ENCODE results near the gene GATAD1.
"Not testable (repeated sequence)": the region's sequence is repeated elsewhere in the genome, so short reads cannot be mapped to it uniquely, and the experiment has no call there.

The GATAD1 gene

DNA sequence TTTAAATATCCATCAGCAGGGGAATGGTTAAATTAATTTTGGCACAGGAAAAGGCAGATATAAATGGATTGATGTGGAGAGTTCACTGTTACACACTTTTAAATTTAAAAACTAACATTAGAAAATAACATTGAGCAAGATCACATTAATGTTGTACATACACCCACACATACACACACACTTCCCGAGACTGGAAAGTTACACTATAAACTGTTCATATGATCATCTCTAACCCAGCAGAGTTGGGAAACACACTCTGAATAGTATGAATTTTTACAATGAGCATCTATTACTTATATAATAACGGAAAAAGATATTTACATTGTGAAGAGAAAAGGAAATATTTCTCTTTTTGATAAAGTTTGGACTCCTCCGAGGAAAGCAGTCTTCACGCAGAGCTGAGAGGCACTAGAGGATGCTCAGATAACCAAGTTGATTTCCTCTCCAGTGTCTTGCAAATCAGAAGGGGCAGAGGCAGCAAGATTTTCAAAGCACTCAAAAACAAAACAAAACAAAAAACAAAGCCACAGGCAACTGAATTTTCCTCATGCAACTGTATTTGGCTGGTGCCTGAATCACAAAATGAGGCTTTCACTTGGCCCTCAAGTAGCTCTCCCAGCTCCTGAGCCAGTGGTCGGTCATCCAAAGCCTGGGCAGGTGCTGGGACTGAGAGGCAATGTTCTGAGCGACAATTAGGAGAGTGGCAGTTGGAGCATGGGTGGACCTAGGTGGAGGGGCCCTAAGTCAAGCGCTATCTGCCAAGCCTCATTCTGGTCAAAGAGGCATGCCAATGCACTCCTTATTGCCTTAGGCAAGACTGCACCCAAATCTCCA lies 10.5 kb upstream of the GATAD1 start:
- no peak for DNase-seq (ENCODE audit: low read depth in 2 of 2)

DNA sequence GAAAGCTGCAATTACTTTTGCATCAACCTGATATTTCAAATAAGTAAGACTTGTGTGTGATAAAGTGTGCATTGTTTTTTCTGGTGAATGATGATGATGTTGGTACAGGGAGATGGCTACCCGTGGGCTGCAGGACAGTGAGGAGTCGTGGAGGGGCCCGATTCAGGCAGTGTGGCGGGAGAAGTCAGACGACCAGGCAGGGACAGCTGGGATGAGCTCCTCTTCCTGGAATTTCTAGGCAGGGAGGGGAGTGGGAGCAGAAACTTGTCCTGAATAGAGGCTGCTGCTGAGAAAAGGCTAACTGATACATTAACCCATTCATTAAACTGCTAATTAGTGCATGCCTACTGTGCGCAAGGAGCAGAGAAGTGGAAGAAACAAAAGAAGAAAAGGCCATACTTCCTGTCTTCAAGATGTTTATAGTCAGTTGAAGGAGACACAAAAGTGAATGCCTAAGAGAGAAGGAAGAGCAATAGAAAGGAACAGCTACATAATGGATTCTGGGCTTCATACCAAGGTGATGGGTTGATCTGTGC lies 9.3 kb upstream of the GATAD1 start:
- no peak for DNase-seq (ENCODE audit: low read depth in 2 of 2)

DNA sequence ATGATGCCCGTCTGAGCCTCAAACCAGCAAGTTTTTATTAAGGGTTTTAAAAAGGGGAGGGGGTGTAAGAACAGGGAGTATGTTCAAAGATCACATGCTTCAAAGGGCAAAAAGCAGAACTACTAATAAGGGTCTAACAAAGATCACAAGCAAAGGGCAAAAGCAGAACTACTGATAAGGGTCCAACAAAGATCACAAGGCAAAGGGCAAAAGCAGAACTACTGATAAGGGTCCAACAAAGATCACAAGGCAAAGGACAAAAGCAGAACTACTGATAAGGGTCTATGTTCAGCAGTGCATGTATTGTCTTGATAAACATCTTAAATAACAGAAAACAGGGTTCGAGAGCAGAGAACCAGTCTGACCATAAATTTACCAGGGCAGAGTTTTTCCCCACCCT lies 4.6 kb upstream of the GATAD1 start:
- DNase-seq (ENCODE audit: low read depth in 2 of 2): not testable (repeated sequence)

DNA sequence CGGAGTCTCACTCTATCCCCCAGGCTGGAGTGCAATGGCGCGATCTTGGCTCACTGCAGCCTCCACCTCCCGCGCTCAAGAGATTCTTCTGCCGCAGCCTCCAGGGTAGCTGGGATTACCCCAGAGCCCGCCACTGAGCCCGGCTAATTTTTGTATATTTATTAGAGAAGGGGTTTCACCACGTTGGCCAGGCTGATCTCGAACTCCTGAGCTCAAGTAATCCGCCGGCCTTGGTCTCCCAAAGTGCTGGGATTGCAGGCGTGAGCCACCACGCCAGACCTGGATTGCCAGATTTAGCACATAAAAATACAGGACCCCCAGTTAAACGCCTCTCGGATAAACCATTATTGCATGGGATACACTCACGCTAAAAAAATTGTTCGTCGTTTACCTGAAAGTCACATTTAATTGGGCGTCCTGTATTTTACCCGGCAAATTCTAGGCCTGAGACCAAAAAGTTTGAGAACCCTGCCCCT lies 375 bp upstream of the GATAD1 start:
- DNase-seq (ENCODE audit: low read depth in 2 of 2): no peak

DNA sequence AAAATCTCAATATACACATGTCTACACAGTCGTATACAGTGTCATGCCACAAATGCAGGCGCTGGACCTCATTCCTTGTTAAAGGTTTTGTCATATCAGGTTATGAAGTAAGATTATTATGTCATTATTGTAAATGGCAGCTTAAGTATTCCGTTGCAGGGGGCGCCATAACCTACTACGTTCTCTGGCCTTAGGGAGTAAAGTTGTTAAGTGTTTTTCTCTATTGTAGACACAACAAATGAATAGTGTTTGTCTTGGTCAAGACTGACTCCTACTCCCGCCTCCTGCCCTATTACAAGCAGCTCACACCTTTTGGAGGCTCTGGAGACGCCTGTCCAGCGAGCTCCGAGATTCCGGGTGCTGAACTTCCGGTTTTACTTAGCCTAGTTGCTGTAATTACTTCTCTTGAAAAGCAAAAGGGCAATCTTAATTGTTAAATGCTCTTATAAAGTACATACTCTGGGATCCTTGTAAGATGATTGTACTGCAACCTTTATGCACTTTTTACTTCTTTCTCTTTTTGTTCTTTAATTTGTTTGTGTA lies 994 bp downstream of the GATAD1 start:
- DNase-seq (ENCODE audit: low read depth in 2 of 2): no peak

DNA sequence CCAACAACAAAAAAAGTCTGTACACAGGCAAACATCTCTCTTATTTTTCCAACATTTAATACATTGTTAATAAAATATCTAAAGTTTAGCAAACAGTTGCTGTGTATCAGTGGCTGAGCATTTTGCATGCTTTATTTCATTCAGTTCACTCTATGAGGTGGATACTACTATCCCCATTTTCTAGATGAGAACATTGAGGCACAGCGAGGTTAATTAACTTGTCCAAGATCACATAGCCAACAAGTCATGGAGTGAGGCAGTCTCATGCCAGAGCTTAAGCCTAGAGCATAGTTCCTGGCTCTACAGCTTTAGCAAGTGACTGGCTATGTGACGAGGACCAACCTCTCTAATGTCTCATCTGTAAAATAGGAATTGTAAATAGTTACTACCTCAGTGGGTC lies 4.4 kb downstream of the GATAD1 start:
- no peak for DNase-seq (ENCODE audit: low read depth in 2 of 2)

DNA sequence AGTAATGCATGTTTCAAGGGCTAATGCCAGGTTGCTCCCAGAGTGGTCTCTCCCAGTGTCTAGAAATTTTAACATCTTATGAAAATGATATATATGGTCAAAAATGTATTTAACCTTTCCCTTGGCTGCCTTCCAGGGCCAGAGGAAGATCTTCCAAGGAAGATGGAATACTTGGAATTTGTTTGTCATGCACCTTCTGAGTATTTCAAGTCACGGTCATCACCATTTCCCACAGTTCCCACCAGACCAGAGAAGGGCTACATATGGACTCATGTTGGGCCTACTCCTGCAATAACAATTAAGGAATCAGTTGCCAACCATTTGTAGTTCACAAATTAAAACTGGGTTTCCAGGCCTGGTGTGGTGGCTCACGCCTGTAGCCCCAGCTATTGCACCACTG lies 9.0 kb downstream of the GATAD1 start:
- DNase-seq (ENCODE audit: low read depth in 2 of 2): no peak

DNA sequence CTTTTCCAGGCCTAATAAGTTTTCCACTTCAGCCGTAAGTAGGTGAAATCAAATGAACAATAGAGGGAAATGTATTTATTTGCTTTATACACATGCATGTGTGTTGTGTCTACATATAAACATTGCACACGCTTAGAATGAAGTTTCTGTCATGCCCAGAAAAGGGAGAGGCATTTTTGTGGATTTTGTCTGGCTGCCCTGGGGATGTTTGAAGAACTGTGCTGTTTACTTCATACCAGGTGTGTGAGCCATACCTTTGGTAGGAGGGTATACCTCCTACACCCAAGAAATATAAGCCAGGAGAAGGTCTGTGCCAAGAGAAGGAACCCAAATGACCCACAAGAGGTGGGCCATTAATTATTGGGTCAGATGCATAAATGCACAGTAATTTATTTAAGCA lies 12.8 kb downstream of the GATAD1 start:
- no peak for DNase-seq (ENCODE audit: low read depth in 2 of 2)

DNA sequence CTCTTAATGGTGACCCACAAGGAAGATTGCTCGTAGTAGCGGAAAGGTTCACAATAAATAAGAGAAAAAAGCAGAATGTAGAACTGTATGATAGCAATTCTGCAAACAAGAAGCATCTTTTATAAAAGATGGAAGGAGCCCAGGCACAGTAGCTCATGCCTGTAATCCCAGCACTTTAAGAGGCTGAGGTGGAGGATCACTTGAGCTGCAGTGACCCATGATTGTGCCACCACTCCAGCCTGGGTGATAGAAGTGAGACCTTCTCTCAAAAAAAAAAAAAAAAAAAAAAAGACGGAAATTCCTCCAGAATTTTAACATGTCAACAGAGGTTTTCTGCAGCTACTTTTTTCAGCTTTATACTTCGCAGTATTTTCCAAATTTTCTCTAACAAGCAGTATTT lies 13.2 kb downstream of the GATAD1 start:
- DNase-seq (ENCODE audit: low read depth in 2 of 2): no peak

DNA sequence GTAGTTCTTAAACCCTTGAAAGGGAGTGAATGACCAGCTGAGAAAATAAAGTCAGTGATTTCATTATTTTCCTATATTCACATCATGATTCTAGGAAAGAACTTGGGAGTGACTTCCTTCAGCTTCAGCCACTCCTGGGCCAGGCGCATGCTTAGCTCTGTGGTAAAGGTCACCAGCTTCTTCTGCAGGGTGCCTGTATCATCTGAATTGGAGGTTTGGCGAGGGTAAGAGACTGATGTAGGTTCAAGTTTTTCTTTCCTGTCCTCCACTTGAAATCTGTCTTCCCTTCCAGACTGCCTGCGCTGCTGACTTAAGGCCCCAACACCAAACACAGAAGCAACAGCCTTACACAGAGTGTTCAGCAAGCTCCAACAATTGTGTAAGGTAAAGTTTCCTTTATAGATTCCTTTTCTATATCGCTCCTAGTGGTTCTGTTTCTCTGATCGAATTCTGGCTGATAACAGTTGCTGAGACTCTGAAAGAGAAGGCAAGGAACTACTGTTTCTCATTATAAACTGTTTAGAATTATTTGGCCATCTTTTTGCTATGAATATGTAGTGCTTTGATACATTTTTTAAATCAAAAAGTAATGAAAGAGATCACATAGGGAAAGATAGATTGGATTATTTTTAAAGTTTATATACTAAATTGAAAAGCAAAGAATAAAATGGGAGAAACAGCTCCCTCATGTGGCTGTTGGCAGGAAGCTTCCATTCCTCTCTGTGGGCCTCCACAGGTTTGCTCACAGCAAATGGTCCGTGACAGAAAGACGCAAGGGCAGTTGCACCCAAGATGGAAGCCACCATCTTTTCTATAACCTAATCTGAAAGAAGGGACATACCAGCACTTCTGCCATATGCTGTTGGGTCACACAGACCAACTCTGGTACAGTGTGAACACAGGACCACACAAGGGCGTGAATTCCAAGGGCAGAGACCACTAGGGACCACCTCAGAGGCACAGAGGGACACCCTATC lies 14.0 kb downstream of the GATAD1 start:
- no peak for DNase-seq (ENCODE audit: low read depth in 2 of 2)

DNA sequence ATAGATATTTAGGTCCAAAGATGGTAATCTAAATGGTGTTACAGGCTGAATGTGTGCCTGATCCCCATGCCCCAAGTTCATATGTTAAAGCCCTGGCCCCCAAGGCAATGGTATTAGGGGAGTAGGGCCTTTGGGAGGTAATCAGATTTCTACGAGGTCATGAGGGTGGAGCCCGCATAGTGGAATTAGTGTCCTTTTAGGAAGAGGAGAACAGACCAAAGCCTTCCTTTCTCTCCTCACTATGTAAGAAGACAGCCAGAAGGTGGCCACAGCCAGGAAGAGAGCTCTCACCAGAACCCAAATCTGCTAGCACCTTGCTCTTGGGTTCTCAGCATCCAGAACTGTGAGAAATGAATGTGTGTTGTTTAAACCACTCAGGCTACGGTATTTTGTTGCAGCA lies 15.3 kb downstream of the GATAD1 start:
- no peak for DNase-seq (ENCODE audit: low read depth in 2 of 2)

DNA sequence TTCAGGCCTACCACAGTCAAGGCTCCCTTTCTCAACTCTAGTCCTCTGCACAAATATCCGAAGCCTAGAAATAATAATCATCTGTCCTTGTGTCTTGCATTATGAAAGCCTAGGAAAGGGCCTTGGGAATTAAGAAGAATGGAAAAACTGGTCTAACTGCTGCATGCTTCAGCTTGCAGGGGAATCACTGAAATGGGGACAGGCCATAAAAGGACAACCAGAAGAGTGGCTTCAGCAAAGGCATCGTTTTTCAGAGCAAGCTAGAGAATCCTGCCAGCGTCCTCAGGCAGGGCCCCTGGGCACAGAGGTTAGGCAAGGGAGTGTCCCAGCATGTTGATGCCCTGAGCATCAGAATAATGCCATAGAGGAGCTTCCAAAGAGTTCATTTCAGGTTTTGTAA lies 17.2 kb downstream of the GATAD1 start:
- no peak for DNase-seq (ENCODE audit: low read depth in 2 of 2)

DNA sequence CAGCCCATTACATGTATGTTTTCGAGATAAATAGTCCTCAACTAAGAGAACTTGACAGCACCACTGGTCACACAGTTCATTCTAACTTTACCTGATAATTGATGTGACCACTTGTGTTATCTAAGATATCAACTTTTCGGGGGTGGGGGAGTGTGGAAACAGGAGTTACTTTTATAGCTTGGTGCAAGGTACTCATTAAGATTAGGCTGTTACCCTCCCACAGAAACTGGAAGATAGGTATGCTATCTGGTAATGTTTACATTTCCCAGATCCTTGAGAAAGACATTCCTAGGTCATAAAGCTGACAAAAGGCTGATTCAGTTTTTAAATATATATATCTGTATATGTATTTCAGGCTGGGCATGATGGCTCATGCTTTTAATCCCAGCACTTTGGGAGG lies 19.4 kb downstream of the GATAD1 start:
- no peak for DNase-seq (ENCODE audit: low read depth in 2 of 2)

DNA sequence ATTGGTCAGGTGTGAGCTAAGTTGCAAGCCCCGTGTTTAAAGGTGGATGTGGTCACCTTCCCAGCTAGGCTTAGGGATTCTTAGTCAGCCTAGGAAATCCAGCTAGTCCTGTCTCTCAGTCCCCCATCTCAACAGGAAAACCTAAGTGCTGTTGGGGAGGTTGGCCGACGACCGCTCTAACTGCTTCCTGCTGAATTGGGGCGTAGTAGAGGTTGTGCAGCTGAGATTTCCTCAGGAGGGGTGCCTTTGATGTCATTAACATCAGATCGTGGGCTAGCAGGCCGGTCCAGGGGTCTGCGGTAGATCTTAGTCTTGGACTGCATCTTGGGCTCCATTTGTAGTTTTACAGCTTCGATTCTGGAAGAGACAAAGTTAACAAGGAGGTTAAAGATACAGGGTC lies 21.3 kb downstream of the GATAD1 start:
- not testable (repeated sequence) for DNase-seq (ENCODE audit: low read depth in 2 of 2)

DNA sequence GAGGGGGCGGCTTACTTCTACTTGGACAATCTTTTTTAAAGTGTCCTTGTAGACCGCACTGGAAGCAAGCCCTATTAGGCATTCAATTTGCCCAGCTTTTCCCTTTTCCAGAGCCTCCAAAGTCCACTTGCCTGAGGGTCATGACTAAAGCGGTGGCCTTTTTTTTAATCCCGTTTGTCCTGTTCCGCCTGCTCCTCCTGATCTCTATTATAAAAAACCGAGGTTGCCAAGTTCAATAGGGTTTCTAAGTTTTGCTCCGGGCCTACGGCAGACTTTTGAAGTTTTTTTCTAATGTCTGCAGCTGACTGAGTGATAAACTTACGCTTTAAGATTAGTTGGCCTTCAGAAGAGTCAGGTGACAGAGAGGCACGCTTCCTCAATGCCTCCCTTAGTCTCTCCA lies 26.7 kb downstream of the GATAD1 start:
- not testable (repeated sequence) for DNase-seq (ENCODE audit: low read depth in 2 of 2)

DNA sequence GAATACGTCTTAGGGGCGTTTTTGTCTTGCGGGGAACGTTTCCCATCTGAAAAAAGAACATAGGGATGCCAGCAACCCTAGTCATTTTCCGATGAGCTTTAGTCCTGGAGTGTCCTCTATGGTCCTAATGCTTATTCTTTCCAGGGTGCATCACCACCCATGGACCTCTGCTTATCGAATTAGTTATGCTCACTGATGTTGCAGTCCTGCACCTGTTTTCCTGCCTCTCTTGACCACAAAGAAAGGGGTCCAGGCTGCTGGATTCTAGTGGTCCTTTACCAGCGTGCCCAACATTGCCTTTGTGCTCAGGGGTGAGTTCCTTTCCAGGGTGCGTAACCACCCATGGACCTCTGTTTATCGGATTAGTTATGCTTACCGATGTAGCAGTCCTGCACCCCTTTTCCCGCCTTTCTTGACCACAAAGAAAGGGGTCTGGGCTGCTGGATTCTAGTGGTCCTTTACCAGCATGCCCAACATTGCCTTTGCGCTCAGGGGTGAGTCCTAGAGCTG lies 28.0 kb downstream of the GATAD1 start:
- DNase-seq (ENCODE audit: low read depth in 2 of 2): not testable (repeated sequence)

DNA sequence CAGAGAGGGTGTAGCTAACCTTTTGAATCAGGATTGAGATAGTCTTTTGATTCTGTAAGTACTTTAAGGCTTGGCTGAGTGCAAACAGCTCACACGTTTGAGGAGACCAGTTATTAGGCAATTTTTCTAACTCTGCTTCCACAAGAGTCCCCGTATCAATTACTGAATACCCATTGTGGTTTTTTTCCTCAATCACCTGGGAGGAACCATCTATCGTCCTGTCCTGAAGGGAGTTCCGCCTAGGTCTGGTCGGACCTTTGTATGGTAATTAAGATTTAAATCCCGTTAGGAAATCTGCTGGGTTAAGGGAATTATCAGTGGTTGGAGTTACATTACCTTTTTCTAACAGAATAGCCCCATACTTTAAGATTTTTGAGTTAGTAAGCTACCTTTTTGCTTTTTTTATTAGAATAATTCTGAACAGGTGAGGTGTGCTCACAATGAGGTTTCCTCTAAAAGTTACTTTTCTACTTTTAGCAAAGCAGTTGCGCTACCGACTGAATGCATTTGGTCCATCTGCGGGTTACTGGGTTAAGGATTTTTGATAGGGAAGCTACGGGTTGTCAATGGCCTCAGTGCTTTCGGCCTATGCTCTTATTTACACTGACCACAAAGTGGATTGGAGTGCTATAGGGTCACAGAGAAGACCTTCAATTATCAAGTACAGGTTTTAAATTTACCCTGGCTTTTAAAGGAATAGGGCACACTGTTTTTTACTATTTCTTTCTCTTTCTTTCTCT lies 28.7 kb downstream of the GATAD1 start:
- not testable (repeated sequence) for DNase-seq (ENCODE audit: low read depth in 2 of 2)

DNA sequence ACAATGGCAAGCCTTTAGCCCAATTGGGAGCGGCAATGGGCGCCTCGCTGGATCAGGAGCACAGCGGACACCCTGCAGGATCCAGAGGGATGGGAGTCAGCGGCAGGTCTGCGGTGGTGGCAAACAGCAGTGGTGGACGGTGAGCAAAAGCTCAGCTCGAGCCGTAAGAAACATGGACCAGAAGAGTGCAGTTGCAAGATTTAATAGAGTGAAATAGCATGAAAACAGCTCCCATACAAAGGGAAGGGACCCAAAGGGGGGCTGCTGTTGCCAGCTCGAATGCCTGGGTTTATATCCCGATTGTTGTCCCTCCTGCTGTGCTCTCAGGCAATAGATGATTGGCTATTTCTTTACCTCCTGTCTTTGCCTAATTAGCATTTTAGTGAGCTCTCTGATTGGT lies 30.4 kb downstream of the GATAD1 start, which contains the start of gene ERVW-1:
TSS of gene ERVW-1 (minus strand) at position 266 of the 400 bp plus-strand sequence. CDS start 7,565 bp downstream, outside the sequence.
- not testable (repeated sequence) for DNase-seq (ENCODE audit: low read depth in 2 of 2)

DNA sequence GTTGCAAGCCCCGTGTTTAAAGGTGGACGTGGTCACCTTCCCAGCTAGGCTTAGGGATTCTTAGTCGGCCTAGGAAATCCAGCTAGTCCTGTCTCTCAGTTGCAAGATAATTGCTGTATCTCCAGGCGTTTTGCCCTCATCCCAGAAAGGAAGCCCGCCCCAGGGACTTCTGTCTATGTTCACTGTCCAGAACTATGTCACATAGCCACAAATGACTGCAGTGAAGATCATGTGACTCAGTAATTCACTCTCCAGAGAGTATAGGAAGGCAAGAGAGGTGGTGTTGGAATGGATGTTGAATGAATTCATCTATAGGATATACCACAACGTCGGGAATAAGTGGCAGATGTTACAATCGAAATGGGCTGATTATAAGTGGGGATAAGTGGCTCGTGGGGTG lies 30.8 kb downstream of the GATAD1 start:
- DNase-seq (ENCODE audit: low read depth in 2 of 2): no peak

DNA sequence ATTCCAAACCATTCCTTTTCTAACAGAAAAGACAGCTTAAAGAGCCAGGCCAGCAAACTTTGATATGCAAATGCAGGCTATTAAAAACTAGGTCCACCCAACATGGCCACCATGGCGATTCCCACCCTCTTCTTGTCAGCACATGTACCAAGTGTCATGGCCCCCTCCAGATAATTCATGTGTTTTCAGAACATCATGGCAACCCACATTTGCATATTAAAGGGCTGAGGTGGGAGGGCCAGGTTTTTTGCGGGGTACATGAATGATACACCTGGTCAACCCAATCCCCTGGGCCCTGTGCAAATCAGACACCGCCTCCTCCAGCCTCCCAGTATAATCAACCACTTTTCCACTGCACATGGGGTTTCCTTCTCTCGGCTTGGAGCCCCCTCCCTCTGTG lies 31.4 kb downstream of the GATAD1 start:
- no peak for DNase-seq (ENCODE audit: low read depth in 2 of 2)

DNA sequence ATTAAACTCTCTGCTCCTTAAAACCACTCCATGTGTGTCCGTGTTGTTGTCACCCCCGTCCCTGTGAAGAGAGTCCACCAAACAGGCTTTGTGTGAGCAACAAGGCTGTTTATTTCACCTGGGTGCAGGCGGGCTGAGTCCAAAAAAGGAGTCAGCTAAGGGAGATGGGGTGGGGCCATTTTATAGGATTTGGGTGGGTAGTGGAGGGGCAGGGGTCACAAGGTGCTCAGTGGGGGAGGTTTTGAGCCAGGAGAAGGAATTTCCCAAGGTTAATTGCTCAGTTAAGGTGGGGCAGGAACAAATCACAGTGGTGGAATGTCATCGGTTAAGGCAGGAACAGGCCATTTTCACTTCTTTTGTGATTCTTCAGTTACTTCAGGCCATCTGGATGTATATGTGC lies 31.9 kb downstream of the GATAD1 start:
- DNase-seq (ENCODE audit: low read depth in 2 of 2): not testable (repeated sequence)

Measured in stimulated activated CD4-positive, alpha-beta T cell treated with anti-CD3 and anti-CD28 coated beads, Interleukin-1b, Interleukin-23, amount 100 ng/mL, for 1 hour (primary cell).